ENCODE measurements around the gene TBC1D9B.
A peak's percentile ranks its signal among the peaks of the same experiment; 100 is the strongest.

TBC1D9B gene

DNA sequence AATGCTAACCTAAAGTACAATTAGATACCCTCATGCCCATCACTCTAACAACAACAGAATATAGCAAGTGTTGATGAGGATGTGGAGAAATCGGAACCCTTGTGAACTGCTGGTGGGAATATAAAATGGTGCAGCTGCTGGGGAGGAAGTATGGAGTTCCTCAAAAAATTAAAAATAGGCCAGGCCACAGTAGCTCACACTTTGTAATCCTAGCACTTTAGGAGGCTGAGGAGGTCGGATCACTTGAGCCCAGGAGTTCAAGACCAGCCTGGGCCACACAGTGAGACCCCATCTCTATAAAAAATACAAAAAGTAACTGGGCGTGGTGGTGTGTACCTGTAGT, 31.1 kb downstream of the TBC1D9B start:
- H3K4me3 Mint-ChIP-seq, result no peak overlapping the region
- H3K4me1 Mint-ChIP-seq, result no peaks in the 10 kb centered on the region
- peaks cover 32% of the 10 kb centered on the region for H3K36me3 Mint-ChIP-seq (ENCODE audit: low read depth)
- no peaks in the 10 kb centered on the region for H3K9me3 Mint-ChIP-seq
- H3K27ac Mint-ChIP-seq, result no peak overlapping the region
- TF ChIP-seq, protein P1, sequence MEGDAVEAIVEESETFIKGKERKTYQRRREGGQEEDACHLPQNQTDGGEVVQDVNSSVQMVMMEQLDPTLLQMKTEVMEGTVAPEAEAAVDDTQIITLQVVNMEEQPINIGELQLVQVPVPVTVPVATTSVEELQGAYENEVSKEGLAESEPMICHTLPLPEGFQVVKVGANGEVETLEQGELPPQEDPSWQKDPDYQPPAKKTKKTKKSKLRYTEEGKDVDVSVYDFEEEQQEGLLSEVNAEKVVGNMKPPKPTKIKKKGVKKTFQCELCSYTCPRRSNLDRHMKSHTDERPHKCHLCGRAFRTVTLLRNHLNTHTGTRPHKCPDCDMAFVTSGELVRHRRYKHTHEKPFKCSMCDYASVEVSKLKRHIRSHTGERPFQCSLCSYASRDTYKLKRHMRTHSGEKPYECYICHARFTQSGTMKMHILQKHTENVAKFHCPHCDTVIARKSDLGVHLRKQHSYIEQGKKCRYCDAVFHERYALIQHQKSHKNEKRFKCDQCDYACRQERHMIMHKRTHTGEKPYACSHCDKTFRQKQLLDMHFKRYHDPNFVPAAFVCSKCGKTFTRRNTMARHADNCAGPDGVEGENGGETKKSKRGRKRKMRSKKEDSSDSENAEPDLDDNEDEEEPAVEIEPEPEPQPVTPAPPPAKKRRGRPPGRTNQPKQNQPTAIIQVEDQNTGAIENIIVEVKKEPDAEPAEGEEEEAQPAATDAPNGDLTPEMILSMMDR (IDR thresholded peaks at IDR 0.05; ENCODE audit: unreplicated experiment in 3 of 3), result no peak
- H3K27me3 Mint-ChIP-seq (ENCODE audit: low read depth), result no peaks in the 10 kb centered on the region

GRCh38 chr5:179875741-179876609, 31.7 kb downstream of the TBC1D9B start:
- Mint-ChIP-seq H3K4me1 (peaks cover 5% of the 10 kb centered on the region), H3K4me3 (no peak overlapping the region), H3K36me3 (ENCODE audit: low read depth) (peaks cover 31% of the 10 kb centered on the region), H3K27me3 (ENCODE audit: low read depth) (no peaks in the 10 kb centered on the region), H3K27ac (peak overlapping the region in 1 of 3 experiments; percentile 67), H3K9me3 (no peaks in the 10 kb centered on the region)
- TF ChIP-seq, protein P1 (IDR thresholded peaks at IDR 0.05; ENCODE audit: unreplicated experiment in 3 of 3), result no peak

- H3K4me1 Mint-ChIP-seq, result peaks cover 10% of the 10 kb centered on the region
- H3K9me3 Mint-ChIP-seq, result no peaks in the 10 kb centered on the region
- peaks cover 35% of the 10 kb centered on the region for H3K36me3 Mint-ChIP-seq (ENCODE audit: low read depth)
- peak overlapping the region in 1 of 3 experiments; percentile 67 for H3K27ac Mint-ChIP-seq
- TF ChIP-seq, protein P1 (IDR thresholded peaks at IDR 0.05; ENCODE audit: unreplicated experiment in 3 of 3), result no peak
- H3K27me3 Mint-ChIP-seq (ENCODE audit: low read depth), result no peaks in the 10 kb centered on the region
- H3K4me3 Mint-ChIP-seq, result no peak overlapping the region
These were observed 33.0 kb downstream of the TBC1D9B start for GRCh38 chr5:179874536-179875292.

GRCh38 chr5:179874136-179874535, 33.6 kb downstream of the TBC1D9B start:
- H3K4me3 Mint-ChIP-seq, result no peak overlapping the region
- no peaks in the 10 kb centered on the region for H3K9me3 Mint-ChIP-seq
- no peaks in the 10 kb centered on the region for H3K27me3 Mint-ChIP-seq (ENCODE audit: low read depth)

GRCh38 chr5:179873588-179874110, 34.0 kb downstream of the TBC1D9B start:
- H3K4me3 Mint-ChIP-seq, result no peak overlapping the region

More at GRCh38 chr5:179874136-179874535, 33.6 kb downstream of the TBC1D9B start:
- TF ChIP-seq, protein P1 (IDR thresholded peaks at IDR 0.05; ENCODE audit: unreplicated experiment in 3 of 3), result no peak
- H3K27ac Mint-ChIP-seq, result no peak overlapping the region
- peaks cover 35% of the 10 kb centered on the region for H3K36me3 Mint-ChIP-seq (ENCODE audit: low read depth)
- peaks cover 10% of the 10 kb centered on the region for H3K4me1 Mint-ChIP-seq

More at GRCh38 chr5:179873588-179874110, 34.0 kb downstream of the TBC1D9B start:
- Mint-ChIP-seq H3K4me1 (peaks cover 10% of the 10 kb centered on the region), H3K9me3 (no peaks in the 10 kb centered on the region), H3K36me3 (ENCODE audit: low read depth) (peaks cover 35% of the 10 kb centered on the region), H3K27ac (no peak overlapping the region), H3K27me3 (ENCODE audit: low read depth) (no peaks in the 10 kb centered on the region)
- TF ChIP-seq, protein P1 (IDR thresholded peaks at IDR 0.05; ENCODE audit: unreplicated experiment in 3 of 3), result no peak
